ENCODE measurements around the gene GALNT18. TPM values are rescaled to one million over a fixed set of nuclear protein-coding genes. Genes with fewer than 3 reads are reported as not detected.

Gene GALNT18
- total and polyA plus RNA-seq, 2 experiments from 2014 or later: 4.3 to 10.8 TPM

GRCh38 chr11:11456866-11457265 is 164.9 kb downstream of the GALNT18 start (continued):
- no peak for TF ChIP-seq ZNF462 (CRISPR knock-in tag; IDR thresholded peaks at IDR 0.05)
- TF ChIP-seq JUNB (IDR thresholded peaks at IDR 0.05; ENCODE audit: unreplicated experiment): no peak
- no peak for TF ChIP-seq EZH2 (IDR thresholded peaks at IDR 0.05; ENCODE audit: low read depth, unreplicated experiment)
- TF ChIP-seq EZH2phosphoT487 (IDR thresholded peaks at IDR 0.05; ENCODE audit: unreplicated experiment): no peak
- no peak for TF ChIP-seq CREB1 (CRISPR knock-in tag; IDR thresholded peaks at IDR 0.05; ENCODE audit: low read depth)
- TF ChIP-seq POLR2AphosphoS5 (IDR thresholded peaks at IDR 0.05; ENCODE audit: low read depth): no peak
- TF ChIP-seq ZNF114 (CRISPR knock-in tag; IDR thresholded peaks at IDR 0.05): no peak

DNA sequence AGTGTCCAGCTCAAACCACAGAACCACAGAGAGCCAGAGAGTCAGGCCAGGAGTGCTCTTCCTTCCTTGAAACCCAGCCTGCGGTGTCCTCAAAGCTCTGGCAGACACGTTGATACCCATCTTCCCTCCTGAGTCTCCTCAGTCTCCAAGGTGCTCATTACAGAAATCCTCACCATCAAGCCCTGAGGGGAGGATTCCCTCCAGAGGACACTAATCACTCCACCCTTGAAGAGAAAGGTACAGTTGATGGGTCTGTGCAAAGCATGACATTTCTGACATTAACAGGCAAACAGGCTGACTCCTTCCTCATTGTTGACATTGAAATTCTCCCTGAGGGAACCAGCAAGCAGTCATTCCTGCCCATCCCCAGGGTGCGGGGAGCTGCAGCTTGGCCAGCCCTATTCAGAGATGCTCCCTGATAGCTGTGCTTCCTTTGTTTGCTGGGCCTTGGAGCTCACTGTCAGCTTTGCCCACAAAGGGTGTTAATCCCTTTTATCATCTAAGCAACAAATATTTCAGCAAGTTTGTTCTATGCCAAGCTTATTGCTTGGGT is 167.1 kb downstream of the GALNT18 start:
- no peaks in the 10 kb centered on the region; the same call in 1 of the 3 replicates for H3K9me3 Mint-ChIP-seq
- no peaks in the 10 kb centered on the region for H3K36me3 Mint-ChIP-seq (ENCODE audit: low read depth)
- Histone ChIP-seq H3K4me3 (no peak overlapping the region), H2AFZ (no peak overlapping the region), H3K4me2 (no peak overlapping the region), H4K20me1 (replicated peaks; ENCODE audit: insufficient read depth) (no peaks in the 10 kb centered on the region), H3K79me2 (replicated peaks; ENCODE audit: insufficient read depth) (no peaks in the 10 kb centered on the region), H3K36me3 (ENCODE audit: insufficient read depth) (no peaks in the 10 kb centered on the region), H3K27me3 (ENCODE audit: insufficient read depth) (no peaks in the 10 kb centered on the region), H3F3A (replicated peaks; ENCODE audit: low read depth) (no peaks in the 10 kb centered on the region), H3K27ac (ENCODE audit: low read depth) (no peak overlapping the region), H3K4me1 (ENCODE audit: insufficient read depth) (no peaks in the 10 kb centered on the region), H3K9me2 (ENCODE audit: insufficient read depth) (no peaks in the 10 kb centered on the region)
- peaks cover 2% of the 10 kb centered on the region; the same call in 2 of the 3 replicates for H3K4me1 Mint-ChIP-seq
- H3K4me3 Mint-ChIP-seq: no peak overlapping the region
- H3K27me3 Mint-ChIP-seq (ENCODE audit: insufficient read depth, low read depth, poor library complexity): peaks cover 2% of the 10 kb centered on the region
- H3K27ac Mint-ChIP-seq: no peak overlapping the region
- peak; percentile 58 for ATAC-seq
- no peak for DNase-seq (ENCODE audit: low spot score)
- TF ChIP-seq, protein P1, sequence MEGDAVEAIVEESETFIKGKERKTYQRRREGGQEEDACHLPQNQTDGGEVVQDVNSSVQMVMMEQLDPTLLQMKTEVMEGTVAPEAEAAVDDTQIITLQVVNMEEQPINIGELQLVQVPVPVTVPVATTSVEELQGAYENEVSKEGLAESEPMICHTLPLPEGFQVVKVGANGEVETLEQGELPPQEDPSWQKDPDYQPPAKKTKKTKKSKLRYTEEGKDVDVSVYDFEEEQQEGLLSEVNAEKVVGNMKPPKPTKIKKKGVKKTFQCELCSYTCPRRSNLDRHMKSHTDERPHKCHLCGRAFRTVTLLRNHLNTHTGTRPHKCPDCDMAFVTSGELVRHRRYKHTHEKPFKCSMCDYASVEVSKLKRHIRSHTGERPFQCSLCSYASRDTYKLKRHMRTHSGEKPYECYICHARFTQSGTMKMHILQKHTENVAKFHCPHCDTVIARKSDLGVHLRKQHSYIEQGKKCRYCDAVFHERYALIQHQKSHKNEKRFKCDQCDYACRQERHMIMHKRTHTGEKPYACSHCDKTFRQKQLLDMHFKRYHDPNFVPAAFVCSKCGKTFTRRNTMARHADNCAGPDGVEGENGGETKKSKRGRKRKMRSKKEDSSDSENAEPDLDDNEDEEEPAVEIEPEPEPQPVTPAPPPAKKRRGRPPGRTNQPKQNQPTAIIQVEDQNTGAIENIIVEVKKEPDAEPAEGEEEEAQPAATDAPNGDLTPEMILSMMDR (conservative IDR thresholded peaks at IDR 0.05; ENCODE audit: low read depth in 2 of 2): no peak
- TF ChIP-seq REST (IDR thresholded peaks at IDR 0.05; ENCODE audit: unreplicated experiment) (no peak), STAT1 (IDR thresholded peaks at IDR 0.05; ENCODE audit: unreplicated experiment) (no peak), NANOG (IDR thresholded peaks at IDR 0.05; ENCODE audit: borderline replicate concordance) (no peak), EZH2phosphoT487 (IDR thresholded peaks at IDR 0.05; ENCODE audit: unreplicated experiment) (no peak)
